GM18861 (cell line): ENCODE results near the gene TM9SF2.
"Not testable (repeated sequence)": the region's sequence is repeated elsewhere in the genome, so short reads cannot be mapped to it uniquely, and the experiment has no call there.

Experiments used
- ATAC-seq: cut with Tn5 transposase; IDR thresholded peaks from one replicate; pipeline ENCODE4 v1.9.1; 2021; ENCODE audit not compliant: unreplicated experiment

The TM9SF2 gene

DNA sequence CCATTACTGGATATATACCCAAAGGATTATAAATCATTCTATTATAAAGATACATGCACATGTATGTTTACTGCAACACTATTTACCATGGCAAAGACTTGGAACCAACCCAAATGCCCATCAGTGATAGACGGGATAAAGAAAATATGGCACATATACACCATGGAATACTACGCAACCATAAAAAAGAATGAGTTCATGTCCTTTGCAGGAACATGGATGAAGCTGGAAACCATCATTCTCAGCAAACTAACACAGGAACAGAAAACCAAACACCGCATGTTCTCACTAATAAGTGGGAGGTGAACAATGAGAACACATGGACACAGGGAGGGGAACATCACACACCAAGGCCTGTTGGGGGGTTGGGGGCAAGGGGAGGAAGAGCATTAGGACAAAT lies 9.5 kb upstream of the TM9SF2 start:
- ATAC-seq = not testable (repeated sequence)

DNA sequence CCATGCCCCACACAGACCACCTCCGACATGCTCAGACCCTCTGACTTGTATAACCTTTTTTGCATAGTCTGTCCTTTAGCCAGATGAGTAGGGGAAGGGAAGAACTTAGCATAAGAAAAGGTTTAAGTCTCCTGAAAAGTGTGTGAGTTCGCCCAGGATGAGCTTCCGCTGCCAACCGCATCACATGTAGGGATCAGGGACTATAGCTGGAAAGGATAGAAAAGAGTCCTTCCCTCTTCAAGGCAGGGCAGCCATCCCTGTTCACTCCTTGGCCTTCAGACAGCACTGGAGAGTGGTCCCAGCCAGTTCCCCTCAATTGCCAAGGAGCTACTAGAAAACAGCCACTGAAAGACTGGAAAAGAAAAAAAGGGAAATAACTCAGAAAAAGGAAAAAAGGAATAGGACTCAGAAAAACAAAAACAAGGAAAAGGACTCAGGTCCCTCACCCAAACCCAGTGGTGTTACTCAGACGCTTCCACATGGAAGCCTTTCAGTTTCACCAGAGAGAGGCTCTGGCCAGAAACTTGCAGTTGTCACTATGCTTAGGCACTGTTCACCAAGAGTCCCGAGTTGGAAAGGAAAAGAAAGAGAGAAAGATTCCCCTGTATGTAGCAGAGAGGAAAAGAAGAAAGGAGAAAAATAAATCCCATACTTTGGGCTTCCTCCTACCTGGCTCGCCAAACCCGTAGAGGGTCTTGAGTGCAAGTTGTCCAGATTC lies 5.6 kb upstream of the TM9SF2 start:
- no peak for ATAC-seq

DNA sequence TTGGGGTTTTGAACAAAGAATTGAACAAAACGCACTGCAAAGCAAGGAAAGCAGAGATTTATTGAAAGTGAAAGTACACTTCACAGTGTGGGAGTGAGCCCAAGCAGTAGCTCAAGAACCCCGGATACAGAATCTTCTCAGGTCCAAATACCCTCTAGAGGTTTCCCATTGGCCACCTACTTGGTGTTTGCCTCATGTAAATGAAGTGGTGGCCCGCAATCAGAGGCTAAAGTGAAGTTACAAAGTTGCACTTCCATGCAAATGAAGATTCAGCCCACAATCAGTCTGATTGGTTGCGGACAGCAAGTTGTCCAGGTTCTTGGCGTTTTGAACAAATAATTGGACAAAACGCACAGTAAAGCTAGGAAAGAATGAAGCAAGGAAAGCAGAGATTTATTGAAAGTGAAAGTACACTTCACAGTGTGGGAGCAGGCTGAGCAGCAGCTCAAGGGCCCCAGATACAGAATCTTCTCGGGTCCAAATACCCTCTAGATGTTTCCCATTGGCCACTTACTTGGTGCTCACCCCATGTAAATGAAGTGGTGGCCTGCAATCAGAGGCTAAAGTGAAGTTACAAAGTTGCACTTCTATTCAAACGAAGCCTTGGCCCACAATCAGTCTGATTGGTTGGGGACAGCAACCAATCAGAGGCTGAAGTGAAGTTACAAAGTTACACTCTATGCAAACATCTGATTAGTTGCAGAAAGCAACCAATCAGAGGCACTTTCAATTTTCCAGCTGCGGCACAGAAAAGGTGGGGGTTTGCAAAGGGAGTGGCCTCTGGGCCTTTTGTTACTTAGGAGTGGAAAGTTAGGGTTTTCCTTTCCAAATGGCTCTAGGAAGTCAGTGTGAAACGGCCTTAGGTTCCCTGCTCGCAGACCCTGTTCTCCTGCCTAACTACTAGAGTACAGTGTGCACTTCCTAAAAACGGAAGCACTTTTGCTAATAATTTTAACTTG lies 4.8 kb upstream of the TM9SF2 start:
- ATAC-seq = no peak

DNA sequence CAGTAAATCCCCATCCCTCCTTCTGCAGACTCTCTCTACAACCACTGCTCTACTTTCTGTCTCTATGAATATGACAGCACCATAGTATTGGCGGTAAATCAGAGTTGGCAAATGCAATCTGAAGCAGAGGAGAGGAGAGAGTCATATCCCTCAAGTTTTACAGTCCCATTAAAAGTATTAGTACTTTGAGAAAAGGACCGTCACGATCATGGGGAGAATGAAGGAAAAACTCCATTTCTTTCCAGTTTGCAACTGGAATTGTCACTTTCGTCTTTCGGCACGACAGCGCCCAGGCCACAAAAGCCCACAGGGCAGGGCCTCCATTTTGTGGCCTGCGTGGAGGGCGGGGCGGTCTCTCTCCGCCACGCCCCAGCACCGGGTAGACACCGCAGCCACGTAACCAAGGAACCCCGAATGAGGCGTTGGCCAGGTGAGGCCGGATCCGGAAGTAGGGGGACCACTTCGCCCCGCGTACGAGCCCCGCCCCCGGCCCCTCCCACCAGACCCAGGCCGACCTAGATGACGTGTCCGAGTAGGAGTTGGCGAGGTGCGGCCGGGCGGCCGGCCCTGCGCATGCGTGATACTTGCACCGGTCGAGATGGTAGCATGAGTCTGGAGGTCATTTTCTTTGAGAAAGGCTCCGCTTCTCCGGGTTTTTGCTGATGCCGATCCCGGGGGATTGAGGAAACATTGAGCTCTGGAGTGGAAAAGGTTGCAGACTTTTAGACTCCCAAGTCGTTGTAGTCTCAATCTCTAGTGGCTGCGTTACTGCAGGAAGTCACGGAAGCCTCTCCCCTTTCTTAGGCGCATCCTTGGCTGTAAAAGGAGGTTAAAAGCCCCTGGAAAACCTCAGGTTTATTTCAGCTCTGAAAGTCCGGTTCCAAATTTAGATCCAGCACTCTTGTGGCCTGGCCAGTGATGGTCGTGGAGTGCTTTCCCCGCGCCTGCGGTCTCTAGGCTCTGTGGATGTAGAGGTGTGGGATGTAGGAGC lies 2.8 kb upstream of the TM9SF2 start:
- ATAC-seq = peak; percentile 48

DNA sequence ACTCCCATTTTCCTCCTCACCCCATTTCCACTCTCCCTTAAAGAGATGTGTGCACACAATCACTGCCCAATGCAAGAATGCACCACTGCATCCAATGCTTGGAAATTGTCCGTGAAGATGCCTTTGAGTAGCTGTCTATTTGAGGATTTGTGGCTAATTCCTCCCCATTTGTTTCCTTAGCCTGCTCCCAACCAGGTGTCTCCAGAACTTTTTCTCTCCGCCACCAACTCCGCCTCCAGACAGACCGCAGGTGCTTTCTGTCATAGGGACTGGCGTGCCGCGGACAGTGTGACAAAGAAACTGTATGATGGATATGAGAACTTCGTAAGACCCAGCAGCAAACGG lies 461 bp upstream of the TM9SF2 start:
- ATAC-seq = peak; percentile 12

DNA sequence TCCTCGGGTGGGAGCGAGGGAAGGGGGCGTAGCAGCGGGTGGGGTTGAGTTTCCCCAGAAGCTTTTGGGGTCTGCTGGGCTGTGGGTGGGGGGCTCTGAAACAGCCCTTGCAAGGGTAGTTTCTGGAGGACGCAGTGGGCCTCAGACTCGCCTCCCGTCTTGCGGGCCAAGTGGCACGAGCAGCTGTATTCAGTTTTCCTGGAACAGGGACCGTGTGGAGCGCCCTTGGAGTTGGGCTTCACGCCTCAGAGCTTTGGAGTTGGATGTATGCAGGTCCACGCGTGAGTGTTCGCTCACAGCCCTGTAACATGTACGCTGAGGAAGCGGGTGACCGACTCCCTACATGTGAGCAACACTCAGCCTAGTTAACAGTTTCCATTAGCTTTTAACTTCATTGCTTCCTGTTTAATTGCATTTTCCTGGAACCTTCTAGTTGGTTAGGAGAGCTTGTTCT lies 603 bp downstream of the TM9SF2 start:
- no peak for ATAC-seq

DNA sequence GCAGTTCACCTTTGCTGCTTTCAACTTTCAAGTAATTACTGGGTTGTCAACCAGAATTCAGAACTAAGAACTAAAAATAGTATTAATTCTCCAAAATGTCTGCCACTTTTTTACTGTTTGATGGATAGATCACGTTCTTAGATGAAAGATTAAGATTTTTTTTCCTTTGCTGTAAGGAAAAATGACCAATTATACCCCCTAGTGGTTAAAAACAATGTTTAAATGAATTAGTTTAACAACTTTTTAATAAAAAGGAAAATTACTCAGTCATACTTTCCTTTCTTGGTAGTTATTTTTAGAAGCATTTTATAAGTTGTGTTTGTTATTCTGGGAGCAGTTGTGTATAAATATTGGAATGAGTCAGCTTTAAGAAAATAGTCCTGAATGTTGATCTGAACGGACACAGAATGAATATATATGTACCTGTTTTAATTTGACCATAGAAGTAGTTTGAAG lies 4.6 kb downstream of the TM9SF2 start:
- no peak for ATAC-seq

DNA sequence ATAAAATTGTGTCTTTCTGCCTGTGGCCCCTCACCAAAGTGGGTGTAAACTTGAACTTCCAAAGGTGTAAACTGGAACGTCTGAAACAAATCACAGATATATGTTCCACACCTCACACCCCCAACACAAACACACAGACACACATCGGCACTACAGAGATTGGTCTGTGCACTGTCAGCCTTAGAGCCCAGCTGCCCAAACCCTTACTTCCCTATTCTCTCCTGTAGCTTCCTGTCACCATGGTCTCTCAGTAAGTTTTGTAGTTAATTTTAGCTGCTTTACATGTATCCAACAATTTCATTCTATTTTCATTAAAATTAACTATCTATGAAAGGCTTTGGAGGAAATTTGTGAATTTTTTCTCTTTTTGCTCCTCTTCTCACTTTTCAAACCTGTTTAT lies 5.4 kb downstream of the TM9SF2 start:
- ATAC-seq = peak; percentile 76

DNA sequence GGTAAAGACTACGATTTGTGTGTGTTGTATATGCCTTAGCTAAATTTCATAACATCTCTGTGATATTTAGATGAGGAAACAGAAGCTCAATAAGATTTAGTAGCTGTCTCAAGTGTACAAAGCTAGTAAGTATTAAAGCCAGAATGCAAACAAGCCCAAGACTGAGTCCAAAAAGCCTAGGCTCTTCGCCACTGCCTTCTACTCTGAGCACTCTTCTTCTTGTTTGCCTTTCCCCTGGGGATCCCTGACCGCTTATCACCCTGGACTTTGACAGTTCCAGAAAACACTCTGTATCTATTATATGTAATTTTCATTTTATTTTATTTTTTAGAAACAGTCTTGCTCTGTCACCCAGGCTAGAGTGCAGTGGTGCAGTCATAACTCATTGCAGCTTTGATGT lies 5.8 kb downstream of the TM9SF2 start:
- no peak for ATAC-seq

DNA sequence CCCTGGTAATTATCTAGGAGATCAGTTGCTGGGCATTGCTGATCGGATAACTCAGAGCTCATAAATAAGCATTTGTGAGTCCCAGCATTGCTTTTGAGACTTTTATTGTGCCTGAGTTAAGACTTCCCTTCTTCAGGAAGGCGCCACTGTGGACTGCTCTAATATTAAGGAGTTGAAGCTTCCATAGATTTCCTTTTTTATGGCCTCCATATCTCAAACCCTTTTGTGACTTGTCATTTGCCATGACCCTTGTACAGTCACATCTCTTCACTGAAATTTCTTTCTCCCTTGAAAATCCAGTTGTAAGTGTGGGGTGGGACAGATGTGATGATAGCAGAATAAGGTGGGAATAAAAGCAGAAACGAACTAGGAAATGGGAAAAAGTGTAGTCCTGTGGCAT lies 6.3 kb downstream of the TM9SF2 start:
- ATAC-seq = no peak

DNA sequence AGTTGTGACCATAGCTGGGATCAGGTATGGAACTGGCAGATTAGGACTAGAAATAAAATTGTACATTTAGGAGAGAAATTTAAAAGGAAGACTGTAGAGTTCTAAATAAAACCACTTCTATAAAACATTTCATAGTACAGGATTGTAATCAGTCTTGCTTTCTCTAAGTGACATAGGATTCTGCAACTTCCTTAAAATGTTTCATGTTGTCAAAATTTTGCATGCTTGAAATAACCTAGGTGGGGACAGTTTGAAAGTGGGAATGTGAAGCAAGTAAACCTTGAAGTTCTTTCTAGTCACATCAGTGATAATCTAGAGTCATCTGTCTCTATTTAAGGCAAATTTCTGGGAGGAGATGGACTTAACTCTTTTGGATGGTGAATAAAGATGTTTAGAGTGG lies 6.7 kb downstream of the TM9SF2 start:
- no peak for ATAC-seq

DNA sequence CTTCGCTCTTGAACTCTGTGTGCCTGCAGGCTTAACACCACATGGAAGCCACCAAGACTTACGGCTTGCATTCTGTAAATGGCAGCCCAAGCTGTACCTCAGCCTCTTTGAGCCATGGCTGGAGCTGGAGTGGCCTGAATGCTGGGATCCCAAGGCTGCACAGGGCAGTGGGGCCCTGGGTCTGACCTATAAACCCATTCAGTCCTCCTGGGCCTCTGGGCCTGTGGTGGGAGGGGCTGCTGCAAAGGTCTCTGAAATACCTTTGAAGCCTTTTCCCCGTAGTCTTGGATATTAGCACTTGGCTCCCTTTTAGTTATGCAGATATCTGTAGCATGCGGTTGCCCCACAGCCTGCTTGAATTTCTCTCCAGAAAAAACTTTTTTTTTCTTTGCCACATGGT lies 8.2 kb downstream of the TM9SF2 start:
- ATAC-seq = no peak

DNA sequence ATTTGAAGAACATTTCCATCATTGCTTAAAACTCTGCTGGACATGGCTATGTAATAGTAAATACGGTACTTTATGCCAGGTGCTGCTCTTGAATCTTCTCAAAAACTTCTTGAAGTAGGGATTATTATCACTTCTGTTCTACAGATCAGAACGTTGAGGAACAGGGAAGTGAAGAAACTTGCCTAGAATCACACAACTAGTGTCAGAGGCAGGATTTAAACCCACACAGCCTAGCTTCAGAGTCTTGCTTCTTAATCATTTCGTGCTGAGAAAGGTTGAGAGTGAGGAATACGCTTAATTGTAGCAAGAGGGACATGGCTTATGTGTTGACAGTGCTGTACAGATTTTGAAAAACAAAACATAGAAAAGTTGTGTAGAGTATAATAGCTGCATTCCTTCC lies 13.5 kb downstream of the TM9SF2 start:
- ATAC-seq = no peak

DNA sequence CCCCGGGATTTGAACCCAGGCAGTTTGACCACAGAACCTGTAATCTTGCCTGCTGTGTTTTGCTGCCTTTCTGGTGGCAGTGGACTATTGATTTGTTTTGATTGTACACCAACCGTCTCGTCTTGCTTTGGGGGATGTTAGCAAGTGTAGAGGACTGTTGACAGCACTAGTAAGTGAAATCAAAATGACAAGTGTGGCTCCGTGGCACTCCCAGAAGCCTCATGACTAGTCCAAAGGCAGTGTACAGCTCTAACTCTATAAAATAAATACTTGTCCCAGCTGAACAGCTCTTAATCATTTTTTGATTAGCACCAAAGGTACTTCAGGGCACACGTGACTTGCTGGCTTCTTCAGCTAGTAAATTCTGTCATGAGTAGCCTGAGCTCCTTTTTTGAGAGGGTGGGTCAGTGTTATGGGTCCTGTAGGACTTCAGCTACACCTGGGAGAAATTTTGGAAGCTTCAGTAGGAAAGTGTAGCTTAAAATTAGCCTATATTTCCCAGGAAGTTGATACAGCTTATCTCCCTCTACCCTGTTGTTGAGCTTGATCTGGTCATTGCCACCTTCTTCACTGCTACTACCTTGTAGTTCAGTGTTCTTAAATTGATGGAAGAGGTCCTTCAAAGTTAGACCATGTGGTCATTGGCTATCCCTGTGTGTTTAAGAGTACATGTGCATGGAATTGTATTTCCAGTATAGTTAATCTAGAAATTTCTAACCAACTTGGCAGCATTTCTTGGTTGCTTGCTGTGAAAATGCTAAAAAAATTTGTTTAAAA lies 15.1 kb downstream of the TM9SF2 start:
- ATAC-seq = no peak

DNA sequence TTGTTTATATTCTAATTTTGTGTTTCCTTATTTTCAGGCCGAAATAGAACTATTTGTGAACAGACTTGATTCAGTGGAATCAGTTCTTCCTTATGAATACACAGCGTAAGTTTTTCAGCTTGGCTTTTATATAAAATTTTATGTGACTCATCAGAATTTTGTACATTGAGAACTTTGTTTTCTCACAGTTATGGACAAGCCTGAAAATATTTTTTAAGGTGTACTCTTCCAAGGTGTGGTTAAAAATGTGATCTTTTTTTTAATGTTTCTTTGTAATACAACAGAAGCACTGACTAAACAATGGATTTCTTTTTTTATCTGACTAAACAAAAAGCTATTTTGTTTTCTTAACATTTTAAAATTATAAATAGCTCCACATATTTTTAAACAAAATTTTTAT lies 16.3 kb downstream of the TM9SF2 start:
- ATAC-seq = no peak

DNA sequence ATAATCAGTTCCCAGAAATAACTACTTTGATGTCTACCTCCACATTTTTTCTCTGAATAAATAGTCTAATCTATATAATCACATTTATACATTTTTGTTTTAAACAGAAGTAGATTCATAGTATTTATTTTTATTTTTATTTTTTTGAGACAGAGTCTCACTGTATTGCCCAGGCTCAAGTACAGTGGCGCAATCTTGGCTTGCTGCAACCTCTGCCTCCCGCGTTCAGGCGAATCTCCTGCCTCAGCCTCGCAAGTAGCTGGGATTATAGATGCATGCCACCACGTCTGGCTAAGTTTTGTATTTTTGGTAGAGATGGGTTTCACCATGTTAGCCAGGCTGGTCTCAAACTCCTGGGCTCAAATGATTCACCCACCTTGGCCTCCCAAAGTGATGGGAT lies 16.7 kb downstream of the TM9SF2 start:
- ATAC-seq = no peak

DNA sequence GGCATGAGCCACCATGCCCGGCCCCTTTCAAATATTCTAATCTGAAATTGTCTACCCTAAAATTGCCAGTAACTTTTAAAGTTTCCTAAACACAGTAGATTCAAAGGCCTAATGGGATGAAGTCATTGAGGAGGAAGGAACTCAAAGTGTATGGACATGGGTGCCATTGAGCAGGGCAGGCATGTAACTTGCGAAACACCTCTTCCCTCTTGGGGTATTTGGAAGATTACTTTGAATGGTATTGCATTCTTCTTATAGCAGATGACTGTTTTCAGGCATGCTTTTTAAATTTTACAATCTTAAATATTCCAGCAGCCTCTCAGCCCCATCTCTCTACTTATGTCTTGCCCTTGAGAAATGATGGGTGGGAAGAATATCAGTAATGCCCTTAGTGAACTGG lies 21.0 kb downstream of the TM9SF2 start:
- no peak for ATAC-seq

DNA sequence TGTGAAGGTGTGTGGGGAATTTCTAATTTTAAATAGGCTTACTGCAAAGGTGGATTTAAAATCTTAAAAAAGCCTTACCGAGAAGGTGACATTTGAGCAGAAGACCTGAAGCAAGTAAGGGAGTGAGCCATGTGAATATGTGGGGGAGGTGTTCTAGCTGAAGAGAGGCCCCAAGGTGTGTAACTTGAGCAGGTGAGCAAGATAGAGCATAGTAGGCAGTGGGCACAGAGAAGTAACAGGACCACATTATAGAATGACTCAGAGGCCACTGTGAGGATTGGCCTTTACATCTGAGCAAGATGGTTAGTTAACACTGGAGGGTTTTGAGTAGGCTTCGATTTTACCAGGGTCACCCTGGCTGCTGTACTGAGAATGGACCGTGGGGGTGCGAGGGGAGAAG lies 22.6 kb downstream of the TM9SF2 start:
- no peak for ATAC-seq

DNA sequence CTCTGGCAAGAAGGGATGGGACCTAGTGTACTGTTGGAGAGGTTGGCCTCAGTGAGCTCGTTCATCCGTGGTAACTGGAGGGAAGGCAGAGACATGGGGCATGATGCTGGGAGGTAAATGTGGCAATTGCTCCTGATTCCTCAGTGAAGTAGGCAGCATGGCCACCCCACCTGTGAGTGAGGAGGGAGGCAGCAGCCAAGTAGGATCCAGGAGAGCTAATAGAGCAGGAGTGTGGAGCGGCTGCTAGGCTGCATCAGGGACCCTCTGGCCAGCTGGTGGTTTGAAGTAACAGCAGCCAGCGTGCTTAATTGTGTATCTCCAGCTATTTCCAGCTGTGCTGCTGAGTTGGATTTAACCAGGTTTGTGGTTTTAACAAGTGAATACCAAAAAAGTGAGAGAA lies 24.7 kb downstream of the TM9SF2 start:
- ATAC-seq = no peak

DNA sequence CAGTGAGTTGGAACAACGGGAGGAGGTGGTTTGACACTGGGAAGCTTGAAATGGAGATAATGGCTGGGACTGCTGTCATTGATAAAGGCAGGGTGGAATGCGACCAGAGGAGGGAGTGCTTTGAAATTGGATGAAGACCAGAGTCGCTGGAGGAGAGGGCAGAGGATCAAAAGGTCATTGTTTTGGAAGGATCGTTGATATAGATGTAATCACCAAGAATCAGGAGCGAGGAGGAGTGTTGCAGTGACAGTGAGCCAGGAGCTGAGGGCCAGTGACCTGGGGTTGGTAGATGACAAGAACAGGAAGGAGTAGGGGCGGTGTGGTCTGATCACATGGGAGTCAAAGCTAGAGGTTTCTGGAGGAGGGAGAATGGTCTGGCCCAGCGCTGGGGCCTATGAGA lies 25.3 kb downstream of the TM9SF2 start:
- no peak for ATAC-seq
